Prostate gland (tissue), 2 donors: Measurements from ENCODE around the gene GALT. TPM values are rescaled to one million over a fixed set of nuclear protein-coding genes. Genes with fewer than 3 reads are reported as not detected.

ENCODE experiments used
- DNase-seq: peaks from one replicate; pipeline ENCODE4 v3.0.0-alpha.2; 2019; ENCODE audit warnings: low spot score
- H3K27ac ChIP-seq, 2 donors: fragments of 200-600 bp; sonication (generic); 2 replicates each; pipeline ENCODE4 v1.5.1; 2017 to 2019
- H3K27me3 ChIP-seq: fragments of 200-600 bp; sonication (generic); replicated peaks from 2 replicates; pipeline ENCODE4 v1.5.1; 2019; ENCODE audit not compliant: insufficient read depth
- H3K36me3 ChIP-seq, 2 donors: fragments of 200-600 bp; sonication (generic); 1 replicate in 1 of 2; 2 replicates in 1 of 2; pipeline versions ENCODE4 v1.5.1 to v1.8.1; 2017 to 2019
- H3K4me1 ChIP-seq: fragments of 200-600 bp; sonication (generic); replicated peaks from 2 replicates; pipeline ENCODE4 v1.5.1; 2019
- H3K4me3 ChIP-seq, 2 donors: fragments of 200-600 bp; sonication (generic); 2 replicates each; pipeline ENCODE4 v1.5.1; 2017 to 2019
- H3K9me3 ChIP-seq: fragments of 200-600 bp; sonication (generic); 2 replicates; pipeline ENCODE4 v1.5.1; 2017
- POLR2A ChIP-seq: fragments of 450-650 bp; IDR thresholded peaks from one replicate; pipeline ENCODE4 v1.6.1; 2016; ENCODE audit warnings: antibody characterized with exemption, mild to moderate bottlenecking
- POLR2AphosphoS5 ChIP-seq: sonication (generic); formaldehyde crosslinking; IDR thresholded peaks from one replicate; pipeline ENCODE4 v1.6.1; 2017; ENCODE audit warnings: antibody characterized with exemption
- WGBS: methylation state at CpG from one replicate; pipeline ENCODE4 v1.1.5; 2018; 5-methylcytosine and 5-hydroxymethylcytosine counted together
- intact Hi-C: fragments of 100-400 bp; cut with DNase I; formaldehyde crosslinking; loops from one replicate; pipeline ENCODE4 v1.14.2; 2022
- total RNA-seq, 2 donors: library from RNA; depleted of rRNA; stranded (reverse); fragments of >200 nt; gene quantifications; one replicate each; pipeline ENCODE4 v1.1.0, GENCODE V29; 2016
- TF ChIP-seq, protein P1 (sequence below), 4 experiments: fragments of 200-600 bp in 2 of 4; fragments of 450-650 bp in 2 of 4; sonication (generic) in 2 of 4; IDR thresholded peaks; 1 replicate in 3 of 4; 2 replicates in 1 of 4; pipeline ENCODE4 v1.5.1; 2016 to 2019; ENCODE audit warnings: antibody characterized with exemption in 4 of 4, mild to moderate bottlenecking in 2 of 4, moderate library complexity in 2 of 4

Gene GALT
- total RNA-seq, 2 donors from 2014 or later, result 55.2 to 55.9 TPM

DNA sequence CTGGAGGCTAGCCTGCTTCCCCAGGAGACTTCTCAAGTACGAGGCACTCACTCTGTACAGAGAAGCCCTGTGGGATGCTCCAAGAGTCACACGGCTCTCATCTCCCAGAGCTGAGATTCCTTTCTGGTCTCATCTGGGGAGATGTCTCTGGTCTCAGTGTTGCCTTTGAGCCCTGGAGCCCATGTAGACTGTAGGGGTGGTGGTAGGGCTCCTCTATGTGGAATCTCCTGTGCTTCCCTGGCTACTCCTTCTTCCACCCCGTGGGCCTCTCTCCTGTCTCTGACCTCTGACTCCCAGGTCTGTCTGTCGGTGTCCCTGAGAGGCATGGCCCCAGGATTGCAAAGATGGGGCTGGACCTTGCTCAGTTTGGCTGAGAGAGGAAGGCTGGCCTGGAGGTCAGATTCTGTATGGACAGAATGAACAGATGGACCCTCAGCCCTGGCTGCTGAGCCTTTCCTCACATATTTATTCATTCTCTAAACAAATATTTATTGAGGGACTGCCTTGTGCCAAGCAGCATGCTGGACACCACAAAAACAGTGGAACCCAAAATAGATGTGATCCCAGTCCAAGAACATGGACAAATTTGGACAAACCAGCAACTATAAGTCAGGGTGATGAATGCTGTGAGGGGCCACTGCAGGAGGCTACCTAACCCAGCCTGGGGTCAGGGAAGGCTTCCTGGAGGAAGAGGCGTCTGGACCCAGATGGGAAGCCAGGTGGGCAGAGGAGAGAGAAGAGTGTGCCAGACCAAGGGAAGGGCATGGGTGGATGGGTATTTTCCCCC lies 42.0 kb downstream of the GALT start:
- intact Hi-C loops, result no loop called here
- no peak overlapping the region for H3K27ac ChIP-seq
- H3K9me3 ChIP-seq, result no peaks in the 10 kb centered on the region
- H3K36me3 ChIP-seq, result no peaks in the 10 kb centered on the region
- peaks cover 10% of the 10 kb centered on the region for H3K4me1 ChIP-seq
- H3K27me3 ChIP-seq, result no peaks in the 10 kb centered on the region
- no peak for DNase-seq
- 79% methylated on average over 5 of the region's 5 CpGs for WGBS
- TF ChIP-seq, protein P1, sequence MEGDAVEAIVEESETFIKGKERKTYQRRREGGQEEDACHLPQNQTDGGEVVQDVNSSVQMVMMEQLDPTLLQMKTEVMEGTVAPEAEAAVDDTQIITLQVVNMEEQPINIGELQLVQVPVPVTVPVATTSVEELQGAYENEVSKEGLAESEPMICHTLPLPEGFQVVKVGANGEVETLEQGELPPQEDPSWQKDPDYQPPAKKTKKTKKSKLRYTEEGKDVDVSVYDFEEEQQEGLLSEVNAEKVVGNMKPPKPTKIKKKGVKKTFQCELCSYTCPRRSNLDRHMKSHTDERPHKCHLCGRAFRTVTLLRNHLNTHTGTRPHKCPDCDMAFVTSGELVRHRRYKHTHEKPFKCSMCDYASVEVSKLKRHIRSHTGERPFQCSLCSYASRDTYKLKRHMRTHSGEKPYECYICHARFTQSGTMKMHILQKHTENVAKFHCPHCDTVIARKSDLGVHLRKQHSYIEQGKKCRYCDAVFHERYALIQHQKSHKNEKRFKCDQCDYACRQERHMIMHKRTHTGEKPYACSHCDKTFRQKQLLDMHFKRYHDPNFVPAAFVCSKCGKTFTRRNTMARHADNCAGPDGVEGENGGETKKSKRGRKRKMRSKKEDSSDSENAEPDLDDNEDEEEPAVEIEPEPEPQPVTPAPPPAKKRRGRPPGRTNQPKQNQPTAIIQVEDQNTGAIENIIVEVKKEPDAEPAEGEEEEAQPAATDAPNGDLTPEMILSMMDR (IDR thresholded peaks at IDR 0.05), result no peak
- no peak for TF ChIP-seq POLR2A
- no peak overlapping the region for H3K4me3 ChIP-seq

- whole genome bisulfite sequencing, result 57% methylated on average over 4 of the region's 4 CpGs
- no peaks in the 10 kb centered on the region for H3K27me3 ChIP-seq
- TF ChIP-seq POLR2A, result no peak
- no peak for TF ChIP-seq POLR2AphosphoS5
- TF ChIP-seq, protein P1 (IDR thresholded peaks at IDR 0.05), result no peak
- no peak for DNase-seq
- no peak overlapping the region for H3K4me3 ChIP-seq
- no peaks in the 10 kb centered on the region for H3K9me3 ChIP-seq
- intact Hi-C loops, result no loop called here
- H3K4me1 ChIP-seq, result peaks cover 10% of the 10 kb centered on the region
- no peaks in the 10 kb centered on the region for H3K36me3 ChIP-seq
- no peak overlapping the region for H3K27ac ChIP-seq
These were observed 42.6 kb downstream of the GALT start for GRCh38 chr9:34689116-34689470.

DNA sequence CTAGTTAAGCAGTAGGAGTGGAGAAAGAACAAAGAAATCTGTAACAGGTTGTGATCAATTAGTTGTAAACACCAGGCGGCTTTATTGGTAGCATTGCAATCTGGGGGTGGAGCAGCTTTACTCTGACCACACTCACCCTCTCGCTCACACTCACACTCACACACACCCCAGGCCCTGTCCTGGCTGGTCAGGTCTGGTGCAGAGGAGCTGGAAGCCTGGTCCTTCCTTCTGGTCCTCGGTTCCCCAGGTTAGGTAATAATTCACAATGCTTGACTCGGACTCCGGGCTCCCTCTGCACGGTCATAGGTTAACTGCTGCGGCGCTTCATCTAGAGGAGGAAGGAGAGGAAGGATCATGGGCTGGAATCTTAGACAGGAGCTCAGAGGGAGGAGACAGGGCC lies 43.0 kb downstream of the GALT start:
- Histone ChIP-seq H3K9me3 (no peaks in the 10 kb centered on the region), H3K27ac (no peak overlapping the region), H3K4me3 (no peak overlapping the region), H3K27me3 (no peaks in the 10 kb centered on the region), H3K4me1 (peaks cover 10% of the 10 kb centered on the region), H3K36me3 (no peaks in the 10 kb centered on the region)
- intact Hi-C loops, result no loop called here
- WGBS, result 77% methylated on average over 8 of the region's 8 CpGs
- TF ChIP-seq POLR2AphosphoS5 (no peak), POLR2A (no peak)
- TF ChIP-seq, protein P1 (IDR thresholded peaks at IDR 0.05), result no peak
- no peak for DNase-seq

DNA sequence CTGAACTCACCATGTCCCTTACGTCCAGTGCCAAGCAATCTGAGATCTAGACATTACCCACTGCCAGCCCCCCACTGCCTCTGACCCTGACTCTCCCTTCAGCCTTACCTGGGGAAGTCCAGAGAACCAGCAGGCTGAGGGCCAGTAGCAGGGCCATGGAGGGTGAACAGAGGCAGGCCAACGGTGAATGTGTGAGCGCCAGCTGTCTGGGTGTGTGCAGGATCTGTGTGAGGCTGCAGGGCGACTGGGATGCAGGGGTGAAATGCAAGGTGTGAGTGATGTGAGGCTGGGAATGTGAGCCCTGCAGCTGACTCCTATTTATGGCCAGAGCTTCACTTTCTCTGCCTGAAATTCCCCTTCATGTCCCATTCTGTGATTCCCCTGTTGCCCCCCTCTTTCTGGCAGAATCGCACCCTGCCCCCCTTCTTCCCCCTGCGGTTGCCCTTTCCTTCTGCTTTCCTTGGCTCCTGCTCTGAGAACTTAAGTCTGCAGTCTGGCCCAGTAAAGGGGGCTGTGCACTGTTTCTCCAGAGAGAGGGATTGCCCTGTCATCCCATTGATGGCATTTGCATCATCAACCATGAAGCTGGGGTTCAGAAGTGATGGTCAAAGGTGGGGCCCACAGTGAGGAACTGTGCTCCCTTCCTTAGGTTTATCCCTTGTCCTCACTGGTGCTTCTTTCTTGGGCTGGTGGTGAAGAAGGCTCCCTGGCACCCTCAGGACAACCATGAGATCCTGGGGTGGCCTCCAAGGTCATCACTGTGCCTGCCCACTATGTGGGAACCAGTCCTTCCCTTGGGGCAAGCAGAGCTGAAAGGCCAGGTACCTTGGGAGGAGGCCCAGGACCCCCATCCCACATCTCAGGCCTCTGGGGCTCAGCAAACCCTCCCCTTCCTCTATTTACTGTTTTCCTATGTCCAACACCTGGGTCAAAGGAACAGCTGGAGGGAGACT lies 44.8 kb downstream of the GALT start, which contains the start of gene CCL19:
CCL19 (minus strand) TSS at position 294 of the 953 bp plus-strand sequence; CDS start at position 157, 137 bp downstream.
- Histone ChIP-seq H3K4me3 (no peak within 1 kb of the TSS), H3K36me3 (no peaks in the 10 kb centered on the region), H3K27ac (no peak within 1 kb of the TSS), H3K27me3 (no peaks in the 10 kb centered on the region), H3K4me1 (peaks cover 10% of the 10 kb centered on the region), H3K9me3 (no peaks in the 10 kb centered on the region)
- no peak for DNase-seq
- no peak for TF ChIP-seq POLR2A
- TF ChIP-seq, protein P1 (IDR thresholded peaks at IDR 0.05), result no peak
- no peak for TF ChIP-seq POLR2AphosphoS5
- intact Hi-C loops, result no loop called here
- WGBS, result 48% methylated on average over 6 of the region's 6 CpGs
